ENCODE measurements around the gene ACCS. TPM values are rescaled to one million over a fixed set of nuclear protein-coding genes. Genes with fewer than 3 reads are reported as not detected.

The ACCS gene
- total RNA-seq, 4 donors from 2014 or later: 17.7 to 45.8 (median 31.5) TPM

DNA sequence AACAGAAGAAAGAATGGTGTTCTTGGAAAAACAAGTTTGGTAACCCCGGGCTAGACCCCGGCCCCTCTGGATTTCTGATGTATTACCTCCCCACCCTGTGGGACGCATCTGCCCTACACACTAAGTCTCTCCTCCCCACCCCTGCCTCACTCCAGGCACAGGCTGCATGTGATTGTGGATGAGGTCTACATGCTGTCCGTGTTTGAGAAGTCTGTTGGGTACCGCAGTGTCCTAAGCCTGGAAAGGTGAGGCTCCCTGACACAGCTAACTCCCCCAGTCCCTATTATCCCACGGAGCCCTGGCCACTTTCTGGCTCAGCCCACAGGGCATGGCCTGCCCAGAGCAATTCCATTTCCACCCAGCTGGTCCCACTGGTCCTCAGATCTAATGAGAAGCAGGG, 13.3 kb downstream of the ACCS start:
- 85 to 92% methylated on average over 6 of the region's 6 CpGs for WGBS, 2 donors
- no peak for TF ChIP-seq POLR2A (IDR thresholded peaks at IDR 0.05)
- no peak for TF ChIP-seq EP300 (IDR thresholded peaks at IDR 0.05)
- TF ChIP-seq, protein P1, sequence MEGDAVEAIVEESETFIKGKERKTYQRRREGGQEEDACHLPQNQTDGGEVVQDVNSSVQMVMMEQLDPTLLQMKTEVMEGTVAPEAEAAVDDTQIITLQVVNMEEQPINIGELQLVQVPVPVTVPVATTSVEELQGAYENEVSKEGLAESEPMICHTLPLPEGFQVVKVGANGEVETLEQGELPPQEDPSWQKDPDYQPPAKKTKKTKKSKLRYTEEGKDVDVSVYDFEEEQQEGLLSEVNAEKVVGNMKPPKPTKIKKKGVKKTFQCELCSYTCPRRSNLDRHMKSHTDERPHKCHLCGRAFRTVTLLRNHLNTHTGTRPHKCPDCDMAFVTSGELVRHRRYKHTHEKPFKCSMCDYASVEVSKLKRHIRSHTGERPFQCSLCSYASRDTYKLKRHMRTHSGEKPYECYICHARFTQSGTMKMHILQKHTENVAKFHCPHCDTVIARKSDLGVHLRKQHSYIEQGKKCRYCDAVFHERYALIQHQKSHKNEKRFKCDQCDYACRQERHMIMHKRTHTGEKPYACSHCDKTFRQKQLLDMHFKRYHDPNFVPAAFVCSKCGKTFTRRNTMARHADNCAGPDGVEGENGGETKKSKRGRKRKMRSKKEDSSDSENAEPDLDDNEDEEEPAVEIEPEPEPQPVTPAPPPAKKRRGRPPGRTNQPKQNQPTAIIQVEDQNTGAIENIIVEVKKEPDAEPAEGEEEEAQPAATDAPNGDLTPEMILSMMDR (IDR thresholded peaks at IDR 0.05): no peak

GRCh38 chr11:44080951-44081350, 14.9 kb downstream of the ACCS start:
- TF ChIP-seq, protein P1 (IDR thresholded peaks at IDR 0.05): no peak
- TF ChIP-seq POLR2A (IDR thresholded peaks at IDR 0.05) (no peak), EP300 (IDR thresholded peaks at IDR 0.05) (no peak)
- H3K4me3 ChIP-seq: no peak overlapping the region
- H3K9me3 ChIP-seq: peaks cover 0 to 4% (median 0%) of the 10 kb centered on the region in 4 donors
- DNase-seq (ENCODE audit: low spot score in 2 of 2): no peak
- no peaks in the 10 kb centered on the region for H3K27me3 ChIP-seq
- H3K36me3 ChIP-seq: peaks cover 0 to 86% (median 0%) of the 10 kb centered on the region in 3 donors
- H3K27ac ChIP-seq: no peak overlapping the region
- no peaks in the 10 kb centered on the region for H3K4me1 ChIP-seq
- WGBS, 2 donors: 95 to 100% methylated on average over 6 to 9 of the region's 9 CpGs

More for the DNA sequence above, 13.3 kb downstream of the ACCS start:
- no peaks in the 10 kb centered on the region for H3K27me3 ChIP-seq
- H3K27ac ChIP-seq: no peak overlapping the region
- no peak overlapping the region for H3K4me3 ChIP-seq
- no peak for DNase-seq (ENCODE audit: low spot score in 2 of 2)
- H3K9me3 ChIP-seq: no peaks in the 10 kb centered on the region
- peaks cover under 1 to 98% (median 6%) of the 10 kb centered on the region in 3 donors for H3K36me3 ChIP-seq
- H3K4me1 ChIP-seq: no peaks in the 10 kb centered on the region

GRCh38 chr11:44082645-44083044, 16.6 kb downstream of the ACCS start:
- Histone ChIP-seq H3K27me3 (no peaks in the 10 kb centered on the region), H3K4me1 (no peaks in the 10 kb centered on the region), H3K27ac (no peak overlapping the region), H3K9me3 (peaks cover 0 to 4% (median 0%) of the 10 kb centered on the region in 4 donors), H3K4me3 (no peak overlapping the region), H3K36me3 (peaks cover 0 to 81% (median 0%) of the 10 kb centered on the region in 3 donors)
- 85 to 87% methylated on average over 4 of the region's 4 CpGs for WGBS, 2 donors
- TF ChIP-seq, protein P1 (IDR thresholded peaks at IDR 0.05): no peak
- no peak for TF ChIP-seq POLR2A (IDR thresholded peaks at IDR 0.05)
- TF ChIP-seq EP300 (IDR thresholded peaks at IDR 0.05): no peak
- DNase-seq (ENCODE audit: low spot score in 2 of 2): no peak

DNA sequence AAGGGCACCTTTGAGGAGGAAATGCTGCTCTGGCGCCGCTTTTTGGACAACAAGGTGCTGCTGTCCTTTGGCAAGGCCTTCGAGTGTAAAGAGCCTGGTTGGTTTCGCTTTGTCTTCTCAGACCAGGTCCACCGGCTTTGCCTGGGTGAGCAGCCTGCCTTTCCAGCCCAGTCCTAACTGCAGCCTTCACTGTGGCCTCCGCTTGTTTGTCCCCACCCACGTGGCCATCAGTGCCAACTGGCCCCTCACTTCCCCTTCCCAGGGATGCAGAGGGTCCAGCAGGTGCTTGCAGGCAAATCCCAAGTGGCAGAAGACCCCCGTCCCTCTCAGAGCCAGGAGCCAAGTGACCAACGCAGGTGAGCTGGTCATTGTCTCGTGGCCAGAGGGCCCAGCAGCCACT, 17.4 kb downstream of the ACCS start:
- H3K27me3 ChIP-seq: no peaks in the 10 kb centered on the region
- H3K36me3 ChIP-seq: peaks cover 0 to 81% (median 0%) of the 10 kb centered on the region in 3 donors
- DNase-seq (ENCODE audit: low spot score in 2 of 2): no peak
- peaks cover 0 to 4% (median 0%) of the 10 kb centered on the region in 4 donors for H3K9me3 ChIP-seq
- no peak overlapping the region for H3K27ac ChIP-seq
- TF ChIP-seq EP300 (IDR thresholded peaks at IDR 0.05) (no peak), POLR2A (IDR thresholded peaks at IDR 0.05) (no peak)
- TF ChIP-seq, protein P1 (IDR thresholded peaks at IDR 0.05): no peak
- no peak overlapping the region for H3K4me3 ChIP-seq
- 89 to 91% methylated on average over 9 of the region's 10 CpGs for WGBS, 2 donors
- no peaks in the 10 kb centered on the region for H3K4me1 ChIP-seq

DNA sequence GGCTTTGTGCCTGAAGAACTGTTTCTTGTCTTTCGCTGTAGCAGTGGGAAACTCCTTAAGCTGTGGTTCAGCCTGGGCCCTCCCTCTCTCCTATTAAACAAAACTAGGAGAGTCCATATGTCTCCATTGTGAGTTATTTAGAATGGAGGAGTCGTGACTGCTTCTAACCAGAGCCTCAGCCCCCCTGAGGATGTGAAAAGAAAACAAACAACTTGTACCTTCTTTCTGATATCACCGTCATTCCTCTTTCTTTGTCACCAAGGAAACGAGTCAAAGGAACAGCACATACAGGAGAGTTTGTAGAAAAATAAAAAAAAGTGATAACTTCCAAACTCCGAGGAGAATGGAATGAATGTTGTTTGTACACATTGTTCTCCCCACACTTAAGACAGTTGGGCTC, 17.8 kb downstream of the ACCS start:
- no peaks in the 10 kb centered on the region for H3K4me1 ChIP-seq
- no peak overlapping the region for H3K4me3 ChIP-seq
- 78 to 80% methylated on average over 5 of the region's 5 CpGs for WGBS, 2 donors
- peaks cover 0 to 4% (median 0%) of the 10 kb centered on the region in 4 donors for H3K9me3 ChIP-seq
- no peak overlapping the region for H3K27ac ChIP-seq
- H3K27me3 ChIP-seq: no peaks in the 10 kb centered on the region
- no peak for TF ChIP-seq POLR2A (IDR thresholded peaks at IDR 0.05)
- TF ChIP-seq EP300 (IDR thresholded peaks at IDR 0.05): no peak
- TF ChIP-seq, protein P1 (IDR thresholded peaks at IDR 0.05): no peak
- no peak for DNase-seq (ENCODE audit: low spot score in 2 of 2)
- H3K36me3 ChIP-seq: peaks cover 0 to 80% (median 0%) of the 10 kb centered on the region in 3 donors

Measured in tibial nerve (tissue), 4 donors.